Caco-2 (cell line): ENCODE results near the gene PELI1. TPM values are rescaled to one million over a fixed set of nuclear protein-coding genes. Genes with fewer than 3 reads are reported as not detected.

Source experiments
- BruUV-seq: library from RNA; stranded (reverse); fragments of 400-500 nt; replicated peaks from 2 replicates; lab custom pipeline; 2021; lab: Mats Ljungman, UMichigan
- CTCF ChIA-PET: fragments of 300-600 bp; sonication (Branson Sonifier 250); formaldehyde crosslinking; loops from one replicate; lab custom pipeline; 2022; ENCODE audit warnings: antibody characterized with exemption; lab: Charles Lee
- POLR2A ChIA-PET: fragments of 300-600 bp; sonication (Branson Sonifier 250); formaldehyde crosslinking; loops from one replicate; lab custom pipeline; 2022; ENCODE audit warnings: antibody characterized with exemption; lab: Charles Lee
- DNase-seq, 2 experiments: peaks; one replicate each; pipeline versions ENCODE4 v3.0.0 to v3.0.0-alpha.2; 2020 to 2022
- H3K27me3 ChIP-seq: replicated peaks from 2 replicates; pipeline ENCODE4 v1.6.0; 2011; ENCODE audit warnings: low read length; ENCODE audit not compliant: control insufficient read depth, insufficient read depth
- H3K36me3 ChIP-seq: 2 replicates; pipeline ENCODE4 v1.5.1; 2011; ENCODE audit warnings: low read length; ENCODE audit not compliant: control insufficient read depth, insufficient read depth
- H3K4me1 ChIP-seq: fragments of 250-450 bp; sonication (Bioruptor Pico); 2 replicates; pipeline ENCODE4 v1.5.1; 2020; ENCODE audit warnings: mild to moderate bottlenecking
- H3K4me3 ChIP-seq: 2 replicates; pipeline ENCODE4 v1.5.1; 2011; ENCODE audit warnings: low read depth, mild to moderate bottlenecking, control low read depth, low read length
- H3K9me3 ChIP-seq: fragments of 250-450 bp; sonication (Bioruptor Pico); 2 replicates; pipeline ENCODE4 v1.5.1; 2020; ENCODE audit warnings: mild to moderate bottlenecking, moderate library complexity
- H3K27ac Mint-ChIP-seq: one replicate; pipeline ENCODE4 v1.8.0; 2022; ENCODE audit warnings: mixed read lengths; ENCODE audit not compliant: unreplicated experiment
- H3K27me3 Mint-ChIP-seq: one replicate; pipeline ENCODE4 v1.8.0; 2022; ENCODE audit warnings: mixed read lengths; ENCODE audit not compliant: insufficient read depth, unreplicated experiment
- H3K36me3 Mint-ChIP-seq: one replicate; pipeline ENCODE4 v1.8.0; 2022; ENCODE audit warnings: mild to moderate bottlenecking, mixed read lengths; ENCODE audit not compliant: insufficient read depth, unreplicated experiment
- H3K4me1 Mint-ChIP-seq: one replicate; pipeline ENCODE4 v1.8.0; 2022; ENCODE audit warnings: low read depth, mixed read lengths; ENCODE audit not compliant: unreplicated experiment
- H3K4me3 Mint-ChIP-seq: one replicate; pipeline ENCODE4 v1.8.0; 2022; ENCODE audit warnings: mild to moderate bottlenecking, moderate library complexity, mixed read lengths; ENCODE audit not compliant: unreplicated experiment
- H3K9me3 Mint-ChIP-seq: one replicate; pipeline ENCODE4 v1.8.0; 2022; ENCODE audit warnings: mixed read lengths; ENCODE audit not compliant: unreplicated experiment
- CTCF ChIP-seq, 2 experiments: fragments of 200-600 bp in 1 of 2; IDR thresholded peaks; 1 replicate in 1 of 2; 2 replicates in 1 of 2; pipeline versions ENCODE4 v1.5.1 to v1.8.0; 2011 to 2022; ENCODE audit warnings: antibody characterized with exemption in 1 of 2, control low read depth in 1 of 2, inconsistent platforms in 1 of 2, low read depth in 1 of 2, low read length in 1 of 2, mild to moderate bottlenecking in 1 of 2, moderate library complexity in 1 of 2; ENCODE audit not compliant: insufficient read depth in 1 of 2, severe bottlenecking in 1 of 2, unreplicated experiment in 1 of 2
- intact Hi-C: fragments of 100-400 bp; cut with micrococcal nuclease; formaldehyde crosslinking; loops from one replicate; pipeline ENCODE4 v1.10.0; 2022; ENCODE audit not compliant: unreplicated experiment
- total RNA-seq: library from RNA; stranded (reverse); gene quantifications from 2 replicates; pipeline ENCODE4 v1.2.3, GENCODE V29; 2022

PELI1 gene
- total RNA-seq, 1 experiment from 2014 or later: 64.1 TPM

GRCh38 chr2:64067326-64067725 is 76.9 kb downstream of the PELI1 start:
- CTCF ChIA-PET: interaction anchor here (0.7 kb wide), 1 partner anchor 45 kb away, joined by 3 read pairs; no protein-coding TSS in a partner anchor
- H3K9me3 Mint-ChIP-seq: peaks cover 6% of the 10 kb centered on the region
- H3K4me1 Mint-ChIP-seq: peaks cover 26% of the 10 kb centered on the region

GRCh38 chr2:64065516-64065915 is 78.7 kb downstream of the PELI1 start:
- Histone ChIP-seq H3K36me3 (no peaks in the 10 kb centered on the region), H3K27me3 (no peaks in the 10 kb centered on the region), H3K9me3 (no peaks in the 10 kb centered on the region), H3K4me1 (peaks cover 49% of the 10 kb centered on the region), H3K4me3 (no peak overlapping the region)
- Mint-ChIP-seq H3K4me1 (peaks cover 30% of the 10 kb centered on the region), H3K4me3 (no peak overlapping the region), H3K36me3 (peaks cover 5% of the 10 kb centered on the region), H3K27ac (peak overlapping the region; percentile 9), H3K9me3 (no peaks in the 10 kb centered on the region), H3K27me3 (no peaks in the 10 kb centered on the region)
- BruUV-seq: no TSS peak
- ChIA-PET CTCF (no interaction called here), POLR2A (no interaction called here)
- TF ChIP-seq CTCF (IDR thresholded peaks at IDR 0.05; ENCODE audit: insufficient read depth in 1 of 2, low read depth in 1 of 2, low read length in 1 of 2, severe bottlenecking in 1 of 2, unreplicated experiment in 1 of 2): no peak
- intact Hi-C loops: loop anchor here (2.0 kb wide), 1 partner anchor 21 kb away; no protein-coding TSS in a partner anchor
- peak in 1 of 2 experiments; percentile 27 for DNase-seq

More at GRCh38 chr2:64067326-64067725, 76.9 kb downstream of the PELI1 start:
- POLR2A ChIA-PET: no interaction called here
- BruUV-seq: no TSS peak
- Histone ChIP-seq H3K4me1 (peaks cover 41% of the 10 kb centered on the region), H3K4me3 (no peak overlapping the region), H3K36me3 (no peaks in the 10 kb centered on the region), H3K9me3 (no peaks in the 10 kb centered on the region), H3K27me3 (no peaks in the 10 kb centered on the region)
- no peak overlapping the region for H3K27ac Mint-ChIP-seq
- H3K27me3 Mint-ChIP-seq: no peaks in the 10 kb centered on the region
- TF ChIP-seq CTCF (IDR thresholded peaks at IDR 0.05; ENCODE audit: insufficient read depth in 1 of 2, low read depth in 1 of 2, low read length in 1 of 2, severe bottlenecking in 1 of 2, unreplicated experiment in 1 of 2): no peak
- H3K36me3 Mint-ChIP-seq: peaks cover 5% of the 10 kb centered on the region
- intact Hi-C loops: no loop called here
- H3K4me3 Mint-ChIP-seq: no peak overlapping the region
- DNase-seq: no peak

- peaks cover 5% of the 10 kb centered on the region for H3K36me3 Mint-ChIP-seq
- H3K9me3 Mint-ChIP-seq: no peaks in the 10 kb centered on the region
- POLR2A ChIA-PET: no interaction called here
- peak in 1 of 2 experiments; percentile 14 for DNase-seq
- TF ChIP-seq CTCF (IDR thresholded peaks at IDR 0.05; ENCODE audit: insufficient read depth in 1 of 2, low read depth in 1 of 2, low read length in 1 of 2, severe bottlenecking in 1 of 2, unreplicated experiment in 1 of 2): no peak
- intact Hi-C loops: loop anchor here (2.0 to 5.0 kb wide), 2 partner anchors 23 to 43 kb away; no protein-coding TSS in a partner anchor
- Histone ChIP-seq H3K4me3 (no peak overlapping the region), H3K36me3 (no peaks in the 10 kb centered on the region), H3K9me3 (no peaks in the 10 kb centered on the region), H3K4me1 (peaks cover 49% of the 10 kb centered on the region), H3K27me3 (no peaks in the 10 kb centered on the region)
- H3K27me3 Mint-ChIP-seq: no peaks in the 10 kb centered on the region
- CTCF ChIA-PET: no interaction called here
- H3K4me3 Mint-ChIP-seq: peak overlapping the region; percentile 25
- no TSS peak for BruUV-seq
- peak overlapping the region; percentile 53 for H3K27ac Mint-ChIP-seq
- H3K4me1 Mint-ChIP-seq: peaks cover 30% of the 10 kb centered on the region
Measured at GRCh38 chr2:64063924-64064331, 80.3 kb downstream of the PELI1 start.
